ENCODE measurements around the gene REX1BD. TPM values are rescaled to one million over a fixed set of nuclear protein-coding genes. Genes with fewer than 3 reads are reported as not detected.
"Not testable (repeated sequence)": the region's sequence is repeated elsewhere in the genome, so short reads cannot be mapped to it uniquely, and the experiment has no call there.

Gene REX1BD
- total and polyA plus RNA-seq, 12 donors, result 8.8 to 268 (median 91.8) TPM

DNA sequence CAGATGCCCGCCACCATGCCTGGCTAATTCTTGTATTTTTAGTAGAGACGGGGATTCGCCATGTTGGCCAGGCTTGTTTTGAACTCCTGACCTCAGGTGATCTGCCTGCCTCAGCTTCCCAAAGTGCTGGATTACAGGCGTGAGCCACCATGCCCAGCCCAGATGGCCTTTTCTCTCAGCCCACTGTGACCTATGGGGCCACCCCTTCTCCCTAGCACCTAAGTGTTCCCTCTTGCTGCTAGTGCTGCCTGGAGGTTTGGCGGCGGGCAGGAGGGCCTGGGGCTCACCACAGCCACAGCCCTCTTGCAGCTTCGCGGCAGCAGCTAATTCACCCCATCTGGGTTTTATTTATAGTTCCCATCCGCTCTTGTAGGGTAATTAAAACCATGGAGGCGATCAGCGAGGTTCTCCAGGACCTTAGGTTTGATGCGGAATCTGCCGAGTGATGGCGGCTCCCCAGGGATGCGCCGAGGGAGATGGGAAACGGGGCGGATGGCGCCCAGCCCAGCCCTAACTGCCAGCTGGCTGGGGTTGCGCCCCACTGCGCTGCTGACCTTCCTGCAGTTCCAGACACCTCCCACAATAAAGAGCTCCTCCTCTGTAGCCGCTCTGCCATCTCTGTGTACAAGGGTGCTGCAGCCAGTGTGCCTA lies 3.3 kb downstream of the REX1BD start:
- TF ChIP-seq POLR2A (IDR thresholded peaks at IDR 0.05), result no peak
- TF ChIP-seq, protein P1, sequence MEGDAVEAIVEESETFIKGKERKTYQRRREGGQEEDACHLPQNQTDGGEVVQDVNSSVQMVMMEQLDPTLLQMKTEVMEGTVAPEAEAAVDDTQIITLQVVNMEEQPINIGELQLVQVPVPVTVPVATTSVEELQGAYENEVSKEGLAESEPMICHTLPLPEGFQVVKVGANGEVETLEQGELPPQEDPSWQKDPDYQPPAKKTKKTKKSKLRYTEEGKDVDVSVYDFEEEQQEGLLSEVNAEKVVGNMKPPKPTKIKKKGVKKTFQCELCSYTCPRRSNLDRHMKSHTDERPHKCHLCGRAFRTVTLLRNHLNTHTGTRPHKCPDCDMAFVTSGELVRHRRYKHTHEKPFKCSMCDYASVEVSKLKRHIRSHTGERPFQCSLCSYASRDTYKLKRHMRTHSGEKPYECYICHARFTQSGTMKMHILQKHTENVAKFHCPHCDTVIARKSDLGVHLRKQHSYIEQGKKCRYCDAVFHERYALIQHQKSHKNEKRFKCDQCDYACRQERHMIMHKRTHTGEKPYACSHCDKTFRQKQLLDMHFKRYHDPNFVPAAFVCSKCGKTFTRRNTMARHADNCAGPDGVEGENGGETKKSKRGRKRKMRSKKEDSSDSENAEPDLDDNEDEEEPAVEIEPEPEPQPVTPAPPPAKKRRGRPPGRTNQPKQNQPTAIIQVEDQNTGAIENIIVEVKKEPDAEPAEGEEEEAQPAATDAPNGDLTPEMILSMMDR (IDR thresholded peaks at IDR 0.05), result no peak
- intact Hi-C loops (cut with DNase I), result loop anchor here (5.0 to 10.0 kb wide), 3 partner anchors 137 to 255 kb away; no protein-coding TSS in a partner anchor
- 94 to 96% (median 95%) methylated on average over 21 to 22 of the region's 22 CpGs for WGBS, 4 donors
- Histone ChIP-seq H3K9me3 (replicated peaks in 1 of 3) (no peaks in the 10 kb centered on the region), H3K27ac (no peak overlapping the region), H3K4me3 (no peak overlapping the region), H3K36me3 (replicated peaks in 1 of 2) (peaks cover 0 to 4% of the 10 kb centered on the region in 2 donors), H3K4me1 (replicated peaks in 1 of 2) (peaks cover 10 to 40% of the 10 kb centered on the region in 2 donors), H3K27me3 (no peaks in the 10 kb centered on the region)
- DNase-seq, result no peak

DNA sequence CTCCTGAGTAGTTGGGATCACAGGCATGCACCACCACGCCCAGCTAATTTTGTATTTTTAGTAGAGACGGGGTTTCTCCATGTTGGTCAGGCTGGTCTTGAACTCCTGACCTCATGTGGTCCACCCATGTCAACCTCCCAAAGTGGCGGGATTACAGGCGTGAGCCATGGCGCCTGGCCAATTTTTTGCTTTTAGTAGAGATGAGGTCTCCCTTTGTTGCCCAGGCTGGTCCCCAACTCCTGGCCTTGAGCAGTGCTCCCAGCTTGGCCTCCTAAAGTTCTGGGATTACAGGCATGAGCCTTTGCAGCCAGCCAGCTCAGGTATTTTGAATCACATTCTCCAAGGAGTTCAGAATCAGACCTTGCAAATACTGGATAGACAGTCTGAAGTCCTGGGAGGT lies 4.1 kb downstream of the REX1BD start:
- peak in 1 of 7 donors; percentile 41 for DNase-seq
- not testable (repeated sequence) for H3K4me3 ChIP-seq; H3K27ac ChIP-seq; H3K9me3 ChIP-seq (replicated peaks in 1 of 3); H3K36me3 ChIP-seq (replicated peaks in 1 of 2); H3K27me3 ChIP-seq
- peaks cover 10 to 41% of the 10 kb centered on the region in 2 donors for H3K4me1 ChIP-seq (replicated peaks in 1 of 2)
- intact Hi-C loops (cut with DNase I), result loop anchor here (5.0 to 10.0 kb wide), 3 partner anchors 138 to 255 kb away; no protein-coding TSS in a partner anchor
- 68 to 76% (median 71%) methylated on average over 4 to 5 of the region's 5 CpGs for WGBS, 4 donors

DNA sequence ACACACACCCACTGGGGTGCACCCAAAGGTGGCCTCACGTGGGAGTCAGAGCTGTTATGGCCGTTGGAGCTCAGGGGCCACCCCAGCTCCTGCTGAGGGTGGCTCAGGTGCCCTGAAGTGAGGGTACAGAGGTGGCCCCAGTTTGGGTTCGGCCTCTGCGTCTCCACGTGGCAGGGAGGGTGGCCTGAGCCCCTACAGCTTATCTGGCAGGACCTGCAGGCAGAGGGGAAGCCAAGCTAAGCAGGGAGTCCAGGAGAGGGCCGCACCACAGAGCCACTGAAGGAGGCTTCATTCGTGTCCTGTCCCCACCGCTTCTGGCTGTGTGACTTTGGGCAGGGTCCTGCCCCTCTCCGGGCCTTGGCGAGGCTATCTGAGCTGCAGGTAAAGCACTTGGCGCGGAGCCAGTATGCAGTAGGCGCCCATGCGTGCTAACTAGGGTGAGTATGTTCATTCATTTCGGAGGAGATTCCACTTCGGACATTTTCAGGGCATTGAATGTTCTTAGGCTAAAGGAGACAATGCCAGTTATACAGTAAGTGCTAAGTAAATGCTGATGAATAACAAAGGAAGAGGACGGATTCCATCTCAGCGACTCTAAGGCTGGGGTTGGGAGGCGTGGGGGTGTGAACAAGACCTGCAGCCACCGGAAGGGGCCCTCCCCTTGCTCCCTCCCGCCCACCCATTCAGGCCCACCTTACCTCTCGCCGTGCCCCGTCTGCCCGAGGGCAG lies 4.9 kb downstream of the REX1BD start:
- WGBS, 4 donors, result 35 to 43% (median 39%) methylated on average over 17 to 25 of the region's 25 CpGs
- intact Hi-C loops (cut with DNase I), result loop anchor here (5.0 to 10.0 kb wide), 3 partner anchors 139 to 254 kb away; no protein-coding TSS in a partner anchor

DNA sequence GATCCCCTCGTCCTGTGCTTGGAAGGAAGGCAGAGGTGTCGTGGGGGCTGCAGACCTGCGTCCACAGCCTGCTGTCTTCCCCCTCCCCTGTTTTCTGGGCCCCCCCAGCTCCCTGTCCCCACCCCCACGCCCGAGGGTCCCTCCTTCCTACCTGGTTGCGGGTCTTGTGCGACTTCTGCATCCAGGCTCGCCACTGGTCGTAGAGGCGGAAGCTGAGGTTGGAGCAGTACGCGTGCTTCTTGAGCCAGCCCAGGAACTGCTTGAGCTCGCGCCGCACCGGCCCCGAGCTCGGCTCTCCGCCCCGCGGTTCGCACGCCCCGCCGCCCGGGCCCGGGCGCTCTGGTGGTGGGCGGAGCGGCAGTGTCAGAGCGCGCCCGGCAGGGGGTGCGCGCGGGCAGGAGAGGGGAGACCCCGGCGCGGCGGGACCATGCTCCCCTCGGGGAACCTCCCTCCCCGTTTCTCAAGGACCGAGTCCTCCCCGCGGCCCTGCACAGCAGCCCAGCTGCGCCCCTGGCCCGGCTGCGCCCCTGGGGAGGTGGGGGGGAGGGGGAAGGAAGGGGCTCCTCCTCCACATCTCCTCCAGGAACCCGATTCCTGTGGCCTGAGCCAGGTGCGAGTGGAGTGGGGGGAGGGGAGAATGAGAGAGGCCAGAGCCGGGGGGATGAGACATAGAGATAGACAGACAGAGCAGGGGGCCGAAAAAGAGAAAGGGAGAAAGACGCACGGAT lies 5.7 kb downstream of the REX1BD start:
- Histone ChIP-seq H3K36me3 (replicated peaks in 1 of 2) (peaks cover 0 to 4% of the 10 kb centered on the region in 2 donors), H3K27me3 (no peaks in the 10 kb centered on the region), H3K27ac (peak overlapping the region in 2 of 5 donors; percentile 3 to 38), H3K4me1 (replicated peaks in 1 of 2) (peaks cover 6 to 30% of the 10 kb centered on the region in 2 donors), H3K4me3 (peak overlapping the region in 1 of 4 donors; percentile 41), H3K9me3 (replicated peaks in 1 of 3) (no peaks in the 10 kb centered on the region)
- no peak for TF ChIP-seq POLR2A (IDR thresholded peaks at IDR 0.05)
- TF ChIP-seq, protein P1 (IDR thresholded peaks at IDR 0.05), result peak; percentile 36 to 91 (median 74)
- WGBS, 4 donors, result 1 to 6% (median 1%) methylated on average over 14 to 54 of the region's 54 CpGs
- peak; percentile 73 to 85 (median 76) for DNase-seq
- intact Hi-C loops (cut with DNase I), result loop anchor here (5.0 to 10.0 kb wide), 3 partner anchors 139 to 253 kb away; no protein-coding TSS in a partner anchor

More for the DNA sequence above, 4.9 kb downstream of the REX1BD start:
- peak overlapping the region in 1 of 4 donors; percentile 41 for H3K4me3 ChIP-seq
- TF ChIP-seq, protein P1 (IDR thresholded peaks at IDR 0.05), result no peak
- TF ChIP-seq POLR2A (IDR thresholded peaks at IDR 0.05), result no peak
- no peaks in the 10 kb centered on the region for H3K9me3 ChIP-seq (replicated peaks in 1 of 3)
- H3K4me1 ChIP-seq (replicated peaks in 1 of 2), result peaks cover 10 to 33% of the 10 kb centered on the region in 2 donors
- peak overlapping the region in 1 of 5 donors; percentile 3 for H3K27ac ChIP-seq
- no peaks in the 10 kb centered on the region for H3K27me3 ChIP-seq
- peaks cover 0 to 4% of the 10 kb centered on the region in 2 donors for H3K36me3 ChIP-seq (replicated peaks in 1 of 2)
- peak in 2 of 7 donors; percentile 45 to 64 for DNase-seq
